HCEC 1CT (cell line): ENCODE data around the gene DSCAM.

ENCODE experiments used
- DNase-seq: peaks from one replicate; pipeline ENCODE4 v3.0.0-alpha.2; 2017

The DSCAM gene

GRCh38 chr21:40640266-40640789 lies 206.6 kb downstream of the DSCAM start:
- DNase-seq, result no peak

GRCh38 chr21:40639616-40640194 lies 207.3 kb downstream of the DSCAM start:
- no peak for DNase-seq

- DNase-seq, result no peak
These were observed 208.3 kb downstream of the DSCAM start for GRCh38 chr21:40638466-40639251.

DNA sequence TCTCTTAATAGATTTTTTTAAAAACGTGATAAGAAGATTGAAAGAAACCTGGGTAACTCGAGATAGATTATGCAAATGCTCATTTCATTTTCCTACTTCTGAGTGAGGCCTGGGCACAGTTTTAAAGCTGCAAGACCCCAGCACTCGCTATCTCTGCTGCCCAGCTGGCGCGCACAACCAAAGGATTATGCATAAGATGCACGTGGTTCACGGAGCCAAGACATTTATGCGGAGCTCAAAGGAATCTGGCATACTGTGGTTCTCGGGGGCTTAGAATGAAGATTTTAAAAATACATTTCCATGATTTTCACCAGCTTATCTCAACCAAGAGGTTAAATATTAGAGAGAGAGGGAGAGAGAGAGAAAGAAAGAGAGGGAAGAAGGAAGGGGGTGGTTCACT lies 210.9 kb downstream of the DSCAM start:
- no peak for DNase-seq

DNA sequence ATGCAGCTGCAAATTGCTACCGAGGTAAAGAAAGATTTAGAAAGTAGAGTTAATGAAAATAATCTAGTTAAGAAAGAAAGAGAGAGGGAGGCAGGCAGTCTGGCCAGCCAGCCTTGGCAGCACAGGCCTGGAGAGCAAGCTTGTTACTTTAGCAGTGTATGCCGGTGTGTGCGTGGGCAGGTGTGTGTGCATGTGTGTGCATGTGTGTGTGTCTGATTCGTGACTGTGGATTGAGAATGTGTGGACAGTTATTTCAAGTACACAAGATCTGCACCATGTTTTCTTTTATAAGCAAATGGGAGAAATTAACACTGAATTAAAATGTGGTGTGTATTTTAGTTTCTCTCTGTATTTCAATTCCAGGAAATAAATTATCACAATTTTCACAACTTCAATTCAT lies 211.6 kb downstream of the DSCAM start:
- no peak for DNase-seq

GRCh38 chr21:40634141-40634540 lies 212.8 kb downstream of the DSCAM start:
- no peak for DNase-seq

DNA sequence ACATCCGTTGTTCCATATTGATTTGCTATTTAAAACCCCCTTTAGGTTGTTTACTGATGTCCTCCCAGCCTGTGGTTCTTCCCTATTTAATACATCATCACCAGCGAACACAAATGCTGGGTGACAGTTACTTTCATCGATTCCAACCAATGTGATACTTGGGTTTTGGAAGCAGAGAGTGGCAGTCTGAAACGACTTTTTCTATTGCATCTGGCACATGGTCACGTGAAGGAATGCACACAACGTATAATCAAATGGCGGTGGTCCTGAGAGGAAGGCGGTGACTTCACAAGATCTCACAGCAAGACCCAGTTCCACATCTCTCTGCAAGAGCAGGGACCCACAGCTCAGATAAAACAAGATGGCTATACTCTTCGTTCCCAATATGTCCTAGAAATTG lies 213.9 kb downstream of the DSCAM start:
- DNase-seq, result no peak

- no peak for DNase-seq
These were observed 215.7 kb downstream of the DSCAM start for GRCh38 chr21:40631211-40631610.

DNA sequence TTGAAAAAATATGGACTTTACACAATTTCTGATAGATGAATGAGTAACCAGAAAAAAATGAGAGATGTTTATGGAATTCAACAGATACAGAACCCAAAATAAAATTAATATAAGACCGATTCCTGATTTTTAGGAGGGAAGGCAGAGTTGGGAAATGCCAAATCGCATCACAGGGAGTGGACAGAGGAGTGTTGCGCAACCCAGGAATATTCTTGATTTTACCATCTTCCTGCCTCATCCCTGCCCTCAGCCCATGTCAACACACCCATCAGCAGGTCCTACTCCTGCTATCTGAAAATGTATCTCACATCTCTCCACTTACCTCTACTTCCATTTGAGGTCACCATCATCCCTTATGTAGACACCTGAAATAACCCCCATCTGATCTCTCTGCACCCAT lies 221.0 kb downstream of the DSCAM start:
- no peak for DNase-seq

DNA sequence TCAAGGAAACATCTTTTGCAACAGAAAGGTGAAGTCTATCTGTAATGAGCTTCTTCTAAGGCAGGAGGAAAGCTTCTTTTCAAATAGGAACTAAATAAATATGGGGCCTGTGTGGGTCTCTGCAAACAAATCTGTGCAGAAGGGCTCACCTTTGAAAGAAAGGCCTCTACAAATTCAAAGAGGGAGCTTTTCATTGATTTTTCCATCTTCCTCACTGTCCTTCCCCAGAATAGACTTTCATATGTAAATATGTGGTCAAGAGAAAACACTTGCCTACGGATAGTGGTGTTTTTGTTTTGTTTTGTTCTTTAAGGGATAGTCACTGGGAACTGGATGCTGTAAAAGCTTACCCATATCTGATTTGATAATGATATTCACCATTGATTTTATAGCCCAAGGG lies 223.4 kb downstream of the DSCAM start:
- no peak for DNase-seq

DNA sequence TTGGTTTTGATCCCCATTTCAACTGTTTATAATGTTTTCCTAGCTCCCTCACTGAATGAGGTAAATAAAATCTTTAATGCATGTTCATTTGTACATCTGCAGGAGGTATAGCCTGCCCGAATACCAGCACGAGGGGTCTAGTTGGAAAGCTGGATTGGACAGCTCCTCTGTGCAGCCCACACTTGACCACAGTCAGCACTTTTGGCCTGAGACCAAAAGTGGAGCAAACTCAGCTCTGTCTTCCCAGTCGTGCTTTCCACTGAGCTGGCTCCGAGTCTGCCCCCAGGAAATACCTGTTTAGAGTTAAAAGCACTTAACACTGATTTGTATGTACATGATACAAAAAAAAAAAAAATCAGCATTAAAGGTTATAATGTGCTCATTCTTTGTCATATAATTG lies 224.4 kb downstream of the DSCAM start:
- no peak for DNase-seq

- DNase-seq, result no peak
These were observed 226.4 kb downstream of the DSCAM start for GRCh38 chr21:40620386-40621145.

- no peak for DNase-seq
These were observed 228.6 kb downstream of the DSCAM start for GRCh38 chr21:40618191-40618973.

DNA sequence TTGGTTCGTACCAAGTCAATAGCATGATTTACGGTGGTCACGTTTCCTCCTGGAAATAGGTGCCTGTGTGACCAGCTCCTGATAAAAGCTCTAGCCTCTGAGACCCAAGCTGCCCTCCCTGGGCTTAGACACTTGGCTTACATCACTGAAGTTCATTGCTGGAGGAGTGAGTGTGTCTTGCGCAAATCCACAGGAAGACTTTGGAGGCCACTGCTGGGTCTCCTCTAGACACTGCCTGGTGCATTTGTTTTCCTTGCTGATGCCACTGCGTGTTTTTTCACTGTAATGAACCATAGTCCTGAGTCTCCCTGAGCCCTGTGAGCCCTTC lies 230.6 kb downstream of the DSCAM start:
- DNase-seq, result no peak

GRCh38 chr21:40615505-40616376 lies 231.2 kb downstream of the DSCAM start:
- no peak for DNase-seq

GRCh38 chr21:40613546-40614030 lies 233.4 kb downstream of the DSCAM start:
- DNase-seq, result no peak

- no peak for DNase-seq
These were observed 236.6 kb downstream of the DSCAM start for GRCh38 chr21:40610345-40610744.

GRCh38 chr21:40606341-40606740 lies 240.6 kb downstream of the DSCAM start:
- no peak for DNase-seq

DNA sequence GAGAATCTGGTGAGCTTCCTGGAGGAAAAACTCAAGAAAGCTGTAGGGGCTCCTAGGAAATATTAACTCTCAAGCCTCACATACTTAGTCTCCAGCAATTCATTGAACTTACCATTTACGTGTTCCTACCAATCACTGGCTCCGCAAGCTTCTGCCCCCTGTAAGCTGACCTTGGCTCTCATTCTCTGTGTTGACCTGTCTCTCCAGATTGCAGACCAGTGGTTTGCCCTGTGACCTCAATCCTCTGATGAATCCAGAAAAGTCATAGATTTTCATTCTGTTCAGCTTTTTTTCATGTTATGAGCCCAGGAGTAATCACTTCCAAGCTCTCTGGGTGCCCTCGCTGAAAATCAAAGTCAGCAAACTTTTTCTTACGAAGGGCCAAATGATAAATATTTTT lies 241.9 kb downstream of the DSCAM start:
- DNase-seq, result no peak

- DNase-seq, result no peak
These were observed 243.2 kb downstream of the DSCAM start for GRCh38 chr21:40603774-40604173.

DNA sequence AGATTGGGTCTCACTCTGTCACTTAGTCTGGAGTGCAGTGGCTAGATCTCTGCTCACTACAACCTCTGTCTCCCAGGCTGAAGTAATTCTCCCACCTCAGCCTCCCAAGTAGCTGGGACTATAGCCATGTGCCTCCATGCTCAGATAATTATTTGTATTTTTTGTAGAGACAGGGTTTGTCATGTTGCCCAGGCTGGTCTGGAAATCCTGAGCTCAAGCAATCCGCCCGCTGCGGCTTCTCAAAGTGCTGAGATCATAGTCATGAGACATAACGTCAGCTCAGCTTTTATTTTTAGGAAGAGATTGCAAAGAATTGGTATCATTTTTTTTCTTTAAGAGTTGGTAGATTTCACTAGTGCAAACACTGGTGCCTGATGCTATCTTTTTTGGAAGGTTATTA lies 244.9 kb downstream of the DSCAM start:
- no peak for DNase-seq

DNA sequence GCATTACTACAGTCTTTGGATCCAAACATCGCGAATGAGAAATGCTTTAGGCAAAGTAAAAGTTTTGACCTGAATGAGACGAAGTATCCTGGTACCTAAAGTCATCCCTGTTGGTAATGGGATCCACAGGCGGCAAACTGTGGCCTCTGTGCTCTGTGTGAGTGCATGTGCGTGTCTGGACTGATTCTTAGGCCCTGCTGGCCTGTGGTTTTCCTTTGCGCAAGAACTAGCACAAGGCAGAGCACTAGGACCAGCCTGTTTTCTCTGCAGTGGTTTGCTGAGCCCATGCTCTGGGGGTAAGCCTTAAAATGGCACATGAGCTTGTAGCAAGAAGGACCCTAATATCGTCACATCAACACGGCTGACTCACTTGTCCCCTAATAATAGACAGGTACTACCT lies 251.2 kb downstream of the DSCAM start:
- no peak for DNase-seq
